NT2/D1 (cell line): ENCODE data around the gene CCDC137.

ENCODE experiments used
- YY1 ChIP-seq: IDR thresholded peaks from 2 replicates; pipeline ENCODE4 v1.6.1; 2011; ENCODE audit not compliant: insufficient read length, insufficient read depth
- ZNF274 ChIP-seq: IDR thresholded peaks from 2 replicates; pipeline ENCODE4 v1.6.1; 2011; ENCODE audit warnings: mild to moderate bottlenecking, low read depth, low read length

DNA sequence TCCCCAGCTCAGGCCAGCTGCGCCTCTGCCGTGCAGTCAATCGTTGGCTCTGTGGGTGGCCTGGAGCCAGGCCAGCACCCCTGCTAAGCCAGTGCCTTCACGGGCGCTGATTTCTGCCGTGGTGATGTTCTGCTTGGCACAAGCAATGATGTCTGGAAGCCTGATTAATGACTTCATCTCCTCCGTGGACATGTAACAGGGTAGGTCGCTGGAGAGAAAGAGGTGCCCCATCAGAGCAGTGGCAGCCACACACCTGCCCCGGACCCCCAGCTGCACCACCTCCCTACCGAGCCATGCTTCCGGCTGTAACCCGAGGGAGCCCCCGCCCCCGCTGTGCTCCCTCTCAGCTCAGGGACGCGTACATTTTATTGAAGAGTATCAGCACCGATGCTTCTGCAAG is 15.1 kb downstream of the CCDC137 start:
- TF ChIP-seq ZNF274 (no peak), YY1 (no peak)
